GM21576 (cell line): ENCODE results near the gene MAP2K6.

ENCODE experiments used
- ATAC-seq: cut with Tn5 transposase; IDR thresholded peaks from one replicate; pipeline ENCODE4 v1.9.1; 2021; ENCODE audit warnings: mild to moderate bottlenecking, moderate library complexity; ENCODE audit not compliant: unreplicated experiment

The MAP2K6 gene

GRCh38 chr17:69572747-69573146 is 158.2 kb downstream of the MAP2K6 start:
- ATAC-seq: no peak

- ATAC-seq: no peak
These were observed 158.9 kb downstream of the MAP2K6 start for GRCh38 chr17:69573396-69573795.

GRCh38 chr17:69574257-69575197 is 160.0 kb downstream of the MAP2K6 start:
- ATAC-seq: no peak

GRCh38 chr17:69575346-69575761 is 160.9 kb downstream of the MAP2K6 start:
- no peak for ATAC-seq

- no peak for ATAC-seq
These were observed 162.6 kb downstream of the MAP2K6 start for GRCh38 chr17:69577098-69577497.

GRCh38 chr17:69578385-69578936 is 164.0 kb downstream of the MAP2K6 start:
- no peak for ATAC-seq

GRCh38 chr17:69579961-69580677 is 165.6 kb downstream of the MAP2K6 start:
- no peak for ATAC-seq

GRCh38 chr17:69581061-69581961 is 166.8 kb downstream of the MAP2K6 start:
- ATAC-seq: peak; percentile 82

GRCh38 chr17:69588316-69588715 is 173.8 kb downstream of the MAP2K6 start:
- ATAC-seq: no peak

GRCh38 chr17:69588827-69589239 is 174.3 kb downstream of the MAP2K6 start:
- no peak for ATAC-seq

GRCh38 chr17:69590671-69591070 is 176.2 kb downstream of the MAP2K6 start:
- ATAC-seq: no peak

GRCh38 chr17:69592692-69593350 is 178.3 kb downstream of the MAP2K6 start:
- no peak for ATAC-seq

GRCh38 chr17:69593351-69593715 is 178.8 kb downstream of the MAP2K6 start:
- no peak for ATAC-seq

GRCh38 chr17:69593716-69594115 is 179.2 kb downstream of the MAP2K6 start:
- ATAC-seq: no peak

GRCh38 chr17:69594641-69595040 is 180.1 kb downstream of the MAP2K6 start:
- no peak for ATAC-seq

- ATAC-seq: no peak
These were observed 181.6 kb downstream of the MAP2K6 start for GRCh38 chr17:69596141-69596540.

GRCh38 chr17:69597898-69598692 is 183.6 kb downstream of the MAP2K6 start:
- ATAC-seq: no peak

- no peak for ATAC-seq
These were observed 188.5 kb downstream of the MAP2K6 start for GRCh38 chr17:69602972-69603371.
